Prostate gland (tissue), 2 donors: ENCODE data around the gene C17orf107. TPM values are rescaled to one million over a fixed set of nuclear protein-coding genes. Genes with fewer than 3 reads are reported as not detected.
A peak's percentile ranks its signal among the peaks of the same experiment; 100 is the strongest.

Source experiments
- DNase-seq: peaks from one replicate; pipeline ENCODE4 v3.0.0-alpha.2; 2019; ENCODE audit warnings: low spot score
- H3K27ac ChIP-seq, 2 donors: fragments of 200-600 bp; sonication (generic); 2 replicates each; pipeline ENCODE4 v1.5.1; 2017 to 2019
- H3K27me3 ChIP-seq: fragments of 200-600 bp; sonication (generic); replicated peaks from 2 replicates; pipeline ENCODE4 v1.5.1; 2019; ENCODE audit not compliant: insufficient read depth
- H3K36me3 ChIP-seq, 2 donors: fragments of 200-600 bp; sonication (generic); 1 replicate in 1 of 2; 2 replicates in 1 of 2; pipeline versions ENCODE4 v1.5.1 to v1.8.1; 2017 to 2019
- H3K4me1 ChIP-seq: fragments of 200-600 bp; sonication (generic); replicated peaks from 2 replicates; pipeline ENCODE4 v1.5.1; 2019
- H3K4me3 ChIP-seq, 2 donors: fragments of 200-600 bp; sonication (generic); 2 replicates each; pipeline ENCODE4 v1.5.1; 2017 to 2019
- H3K9me3 ChIP-seq: fragments of 200-600 bp; sonication (generic); 2 replicates; pipeline ENCODE4 v1.5.1; 2017
- CTCF ChIP-seq, 4 experiments: fragments of 200-600 bp in 2 of 4; fragments of 450-650 bp in 2 of 4; sonication (generic) in 2 of 4; IDR thresholded peaks; 1 replicate in 3 of 4; 2 replicates in 1 of 4; pipeline ENCODE4 v1.5.1; 2016 to 2019; ENCODE audit warnings: antibody characterized with exemption in 4 of 4, mild to moderate bottlenecking in 2 of 4, moderate library complexity in 2 of 4
- POLR2A ChIP-seq: fragments of 450-650 bp; IDR thresholded peaks from one replicate; pipeline ENCODE4 v1.6.1; 2016; ENCODE audit warnings: antibody characterized with exemption, mild to moderate bottlenecking
- POLR2AphosphoS5 ChIP-seq: sonication (generic); formaldehyde crosslinking; IDR thresholded peaks from one replicate; pipeline ENCODE4 v1.6.1; 2017; ENCODE audit warnings: antibody characterized with exemption
- WGBS: methylation state at CpG from one replicate; pipeline ENCODE4 v1.1.5; 2018; 5-methylcytosine and 5-hydroxymethylcytosine counted together
- intact Hi-C: fragments of 100-400 bp; cut with DNase I; formaldehyde crosslinking; loops from one replicate; pipeline ENCODE4 v1.14.2; 2022
- total RNA-seq, 2 donors: library from RNA; depleted of rRNA; stranded (reverse); fragments of >200 nt; gene quantifications; one replicate each; pipeline ENCODE4 v1.1.0, GENCODE V29; 2016

C17orf107 gene
- total RNA-seq, 2 donors from 2014 or later, result 2.4 to 15.4 TPM

- TF ChIP-seq CTCF (IDR thresholded peaks at IDR 0.05) (peak in 2 of 4 experiments; percentile 25 to 34), POLR2AphosphoS5 (peak; percentile 91), POLR2A (peak; percentile 67)
- intact Hi-C loops, result no loop called here
- no peaks in the 10 kb centered on the region for H3K27me3 ChIP-seq
- H3K27ac ChIP-seq, result peak within 1 kb of the TSS; percentile 85 to 95
- H3K36me3 ChIP-seq, result peaks cover 0 to 10% of the 10 kb centered on the region in 2 donors
- peak within 1 kb of the TSS; percentile 75 to 82 for H3K4me3 ChIP-seq
- under 1% methylated on average over 68 of the region's 72 CpGs for WGBS
- H3K9me3 ChIP-seq, result no peaks in the 10 kb centered on the region
- DNase-seq, result peak; percentile 97
- peaks cover 12% of the 10 kb centered on the region for H3K4me1 ChIP-seq
These were observed 40.6 kb downstream of the C17orf107 start, which contains the start of the genes RNF167 and SLC25A11 for GRCh38 chr17:4939796-4940554. Gene RNF167, plus strand, starts transcription at chr17:4940268. Its CDS starts 642 bp downstream, at chr17:4940910. Gene SLC25A11, minus strand, starts transcription at chr17:4940046. Its CDS starts 136 bp downstream, at chr17:4939910.

- WGBS, result under 1% methylated on average over 29 of the region's 29 CpGs
- DNase-seq, result peak; percentile 84
- peaks cover 17% of the 10 kb centered on the region for H3K4me1 ChIP-seq
- peak overlapping the region; percentile 85 to 95 for H3K27ac ChIP-seq
- H3K27me3 ChIP-seq, result no peaks in the 10 kb centered on the region
- no peaks in the 10 kb centered on the region for H3K9me3 ChIP-seq
- peak overlapping the region; percentile 75 to 82 for H3K4me3 ChIP-seq
- peaks cover 0 to 10% of the 10 kb centered on the region in 2 donors for H3K36me3 ChIP-seq
- TF ChIP-seq POLR2A (no peak), CTCF (IDR thresholded peaks at IDR 0.05) (no peak), POLR2AphosphoS5 (no peak)
- intact Hi-C loops, result no loop called here
These were observed 41.4 kb downstream of the C17orf107 start for GRCh38 chr17:4940555-4941318.

GRCh38 chr17:4941319-4941610, 41.9 kb downstream of the C17orf107 start:
- intact Hi-C loops, result no loop called here
- TF ChIP-seq CTCF (IDR thresholded peaks at IDR 0.05) (no peak), POLR2AphosphoS5 (no peak), POLR2A (no peak)
- Histone ChIP-seq H3K36me3 (peaks cover 0 to 10% of the 10 kb centered on the region in 2 donors), H3K27me3 (no peaks in the 10 kb centered on the region), H3K4me3 (peak overlapping the region; percentile 75 to 82), H3K27ac (peak overlapping the region; percentile 85 to 95), H3K9me3 (no peaks in the 10 kb centered on the region), H3K4me1 (peaks cover 22% of the 10 kb centered on the region)
- 53% methylated on average over 4 of the region's 4 CpGs for WGBS
- no peak for DNase-seq

GRCh38 chr17:4942760-4943508, 43.6 kb downstream of the C17orf107 start:
- no peak overlapping the region for H3K27ac ChIP-seq
- peaks cover 0 to 5% of the 10 kb centered on the region in 2 donors for H3K36me3 ChIP-seq

More at GRCh38 chr17:4942760-4943508, 43.6 kb downstream of the C17orf107 start:
- intact Hi-C loops, result no loop called here
- Histone ChIP-seq H3K27me3 (no peaks in the 10 kb centered on the region), H3K4me3 (no peak overlapping the region), H3K9me3 (no peaks in the 10 kb centered on the region), H3K4me1 (peaks cover 27% of the 10 kb centered on the region)
- TF ChIP-seq POLR2AphosphoS5 (no peak), CTCF (IDR thresholded peaks at IDR 0.05) (no peak), POLR2A (no peak)
- DNase-seq, result no peak
- 72% methylated on average over 13 of the region's 13 CpGs for WGBS
